Measurements from ENCODE around the gene PKP3.

- TF ChIP-seq CTCF (conservative IDR thresholded peaks at IDR 0.05; ENCODE audit: low read length) (no peak), EZH2phosphoT487 (IDR thresholded peaks at IDR 0.05; ENCODE audit: borderline replicate concordance, low read depth, low read length) (no peak)
Measured at GRCh38 chr11:425301-425700, 31.3 kb downstream of the PKP3 start.
